SH-SY5Y (cell line): ENCODE results near the gene GCDH.

Source experiments
- GATA2 ChIP-seq: IDR thresholded peaks from 2 replicates; pipeline ENCODE4 v1.6.1; 2011; ENCODE audit warnings: mild to moderate bottlenecking, low read depth, low read length
- GATA3 ChIP-seq: IDR thresholded peaks from 2 replicates; pipeline ENCODE4 v1.6.1; 2011; ENCODE audit warnings: low read depth, mild to moderate bottlenecking, low read length, moderate library complexity

Gene GCDH

GRCh38 chr19:12866416-12867119, 24.4 kb upstream of the GCDH start:
- TF ChIP-seq GATA2: no peak
- TF ChIP-seq GATA3: no peak

- TF ChIP-seq GATA3 (no peak), GATA2 (no peak)
Measured at GRCh38 chr19:12867120-12868099, 23.6 kb upstream of the GCDH start.

- TF ChIP-seq GATA2: no peak
Measured at GRCh38 chr19:12868540-12869112, 22.3 kb upstream of the GCDH start.

- TF ChIP-seq GATA2 (no peak), GATA3 (no peak)
Measured at GRCh38 chr19:12871681-12872080, 19.3 kb upstream of the GCDH start.

GRCh38 chr19:12872255-12872654, 18.7 kb upstream of the GCDH start:
- TF ChIP-seq GATA3 (no peak), GATA2 (no peak)

- TF ChIP-seq GATA2 (no peak), GATA3 (no peak)
Measured at GRCh38 chr19:12872941-12873890, 17.7 kb upstream of the GCDH start.

GRCh38 chr19:12873891-12874745, 16.8 kb upstream of the GCDH start:
- no peak for TF ChIP-seq GATA2
- no peak for TF ChIP-seq GATA3

- TF ChIP-seq GATA3 (no peak), GATA2 (no peak)
Measured at GRCh38 chr19:12875086-12875485, 15.9 kb upstream of the GCDH start.

- TF ChIP-seq GATA2: no peak
- TF ChIP-seq GATA3: no peak
Measured at GRCh38 chr19:12880551-12881171, 10.3 kb upstream of the GCDH start.

- TF ChIP-seq GATA3 (no peak), GATA2 (no peak)
Measured at GRCh38 chr19:12881172-12881808, 9.7 kb upstream of the GCDH start, which contains the start of gene DNASE2. DNASE2 (minus strand) TSS chr19:12881449; CDS start chr19:12881375, 74 bp downstream.

GRCh38 chr19:12882589-12882988, 8.4 kb upstream of the GCDH start:
- no peak for TF ChIP-seq GATA3
- no peak for TF ChIP-seq GATA2

- no peak for TF ChIP-seq GATA3
- TF ChIP-seq GATA2: no peak
Measured at GRCh38 chr19:12884202-12884601, 6.8 kb upstream of the GCDH start.

- TF ChIP-seq GATA3 (no peak), GATA2 (no peak)
Measured at GRCh38 chr19:12884627-12884925, 6.4 kb upstream of the GCDH start.
